NCI-H510A treated with DMSO at 0.1 percent for 48 hours (cell line): Measurements from ENCODE around the gene RHOXF1.
"Not testable (repeated sequence)": the region's sequence is repeated elsewhere in the genome, so short reads cannot be mapped to it uniquely, and the experiment has no call there.

Source experiments
- DNase-seq: peaks from one replicate; lab custom pipeline; 2025; lab: John Stamatoyannopoulos, UW

Gene RHOXF1, protein sequence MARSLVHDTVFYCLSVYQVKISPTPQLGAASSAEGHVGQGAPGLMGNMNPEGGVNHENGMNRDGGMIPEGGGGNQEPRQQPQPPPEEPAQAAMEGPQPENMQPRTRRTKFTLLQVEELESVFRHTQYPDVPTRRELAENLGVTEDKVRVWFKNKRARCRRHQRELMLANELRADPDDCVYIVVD

GRCh38 chrX:120115438-120115963 lies at the start of gene RHOXF1:
Gene RHOXF1 (minus strand): TSS chrX:120115913. CDS start chrX:120115862, 51 bp downstream.
- no peak for DNase-seq

DNA sequence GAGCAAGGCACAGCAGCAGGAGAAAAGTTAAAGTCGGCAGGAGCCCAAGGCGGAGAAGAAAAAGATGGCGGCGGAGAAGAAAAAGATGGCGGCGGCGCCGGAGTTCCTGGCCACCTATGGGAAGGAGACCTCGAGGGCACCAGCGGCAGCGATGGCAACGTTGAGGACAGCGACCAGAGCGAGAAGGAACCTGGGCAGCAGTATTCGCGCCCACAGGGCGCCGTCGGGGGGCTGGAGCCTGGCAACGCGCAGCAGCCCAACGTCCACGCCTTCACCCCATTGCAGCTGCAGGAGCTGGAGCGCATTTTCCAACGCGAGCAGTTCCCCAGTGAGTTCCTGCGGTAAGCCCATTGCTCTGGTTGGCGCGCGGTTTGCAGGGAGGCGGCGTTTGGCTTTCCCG lies 43.4 kb upstream of the RHOXF1 start:
- not testable (repeated sequence) for DNase-seq

DNA sequence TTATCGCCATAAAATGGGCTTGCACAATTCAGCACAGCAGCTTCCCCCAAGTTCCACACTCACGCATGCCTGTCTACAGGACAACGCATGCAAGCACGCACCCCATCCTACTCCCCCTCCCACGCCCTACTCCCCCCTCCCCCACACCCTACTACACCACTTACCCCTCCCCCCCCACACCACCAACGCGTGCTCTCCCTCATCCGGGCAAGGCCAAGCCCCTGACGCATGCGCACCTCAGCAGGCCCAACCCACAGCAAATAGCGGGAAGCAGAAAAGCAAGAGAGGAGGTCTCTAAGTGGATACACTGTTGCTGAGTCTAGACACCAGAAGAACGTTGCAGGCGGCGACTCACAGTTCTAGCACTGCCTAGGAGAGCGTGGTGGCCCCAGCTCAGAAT lies 42.6 kb upstream of the RHOXF1 start, which contains the start of gene RHOXF2:
Gene RHOXF2, plus strand, starts transcription at position 301 of the 400 bp plus-strand sequence. CDS start 138 bp downstream, outside the sequence.
- DNase-seq, result not testable (repeated sequence)

DNA sequence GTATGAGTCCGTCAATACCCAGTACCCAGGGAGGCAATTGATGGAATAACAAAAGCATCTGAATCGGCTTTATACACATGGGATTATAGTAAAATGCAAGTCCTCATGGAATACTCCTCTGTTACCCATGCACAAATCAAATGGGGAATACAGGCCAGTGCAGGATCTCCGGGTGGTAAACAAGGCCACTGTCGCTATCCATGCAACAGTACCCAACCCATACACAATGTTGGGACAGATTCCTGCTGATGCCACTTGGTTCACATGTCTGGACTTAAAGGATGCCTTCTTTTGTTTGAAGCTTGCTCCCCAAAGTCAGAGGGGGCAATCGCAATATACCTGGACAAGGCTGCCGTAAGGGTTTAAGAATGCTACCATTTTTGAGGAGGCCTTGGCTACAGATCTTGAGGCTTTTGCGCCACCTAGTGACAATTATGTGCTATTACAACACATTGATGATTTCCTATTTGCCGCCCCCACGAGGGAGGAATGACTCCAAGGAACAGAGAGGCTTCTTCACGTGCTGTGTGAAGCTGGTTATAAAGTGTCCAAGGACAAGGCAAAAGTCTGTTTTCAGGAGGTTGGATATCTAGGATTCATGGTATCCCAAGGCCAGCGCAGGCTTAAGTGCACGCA lies 34.5 kb upstream of the RHOXF1 start:
- DNase-seq, result not testable (repeated sequence)

- no peak for DNase-seq
Observed at GRCh38 chrX:120147537-120147936, 31.8 kb upstream of the RHOXF1 start.

DNA sequence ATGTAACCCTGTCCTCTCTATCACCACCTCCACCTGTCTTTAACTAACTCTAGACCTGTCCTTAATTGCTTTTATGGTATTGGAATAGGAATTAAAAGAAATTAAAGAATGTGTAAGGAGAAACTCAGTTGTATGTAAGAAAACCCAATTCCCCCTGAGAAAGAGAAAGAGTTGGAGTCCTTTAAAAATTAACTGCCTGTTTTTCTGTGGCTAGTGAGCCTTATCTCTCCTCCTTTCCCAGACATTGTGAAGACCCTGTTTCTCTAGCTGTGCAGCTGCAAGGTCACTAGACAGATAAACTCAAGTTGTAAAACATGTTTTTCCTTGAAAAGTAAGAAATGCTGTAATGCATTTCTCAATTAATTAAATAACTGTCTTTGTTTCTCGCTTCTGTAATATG lies 30.6 kb upstream of the RHOXF1 start:
- DNase-seq, result not testable (repeated sequence)

DNA sequence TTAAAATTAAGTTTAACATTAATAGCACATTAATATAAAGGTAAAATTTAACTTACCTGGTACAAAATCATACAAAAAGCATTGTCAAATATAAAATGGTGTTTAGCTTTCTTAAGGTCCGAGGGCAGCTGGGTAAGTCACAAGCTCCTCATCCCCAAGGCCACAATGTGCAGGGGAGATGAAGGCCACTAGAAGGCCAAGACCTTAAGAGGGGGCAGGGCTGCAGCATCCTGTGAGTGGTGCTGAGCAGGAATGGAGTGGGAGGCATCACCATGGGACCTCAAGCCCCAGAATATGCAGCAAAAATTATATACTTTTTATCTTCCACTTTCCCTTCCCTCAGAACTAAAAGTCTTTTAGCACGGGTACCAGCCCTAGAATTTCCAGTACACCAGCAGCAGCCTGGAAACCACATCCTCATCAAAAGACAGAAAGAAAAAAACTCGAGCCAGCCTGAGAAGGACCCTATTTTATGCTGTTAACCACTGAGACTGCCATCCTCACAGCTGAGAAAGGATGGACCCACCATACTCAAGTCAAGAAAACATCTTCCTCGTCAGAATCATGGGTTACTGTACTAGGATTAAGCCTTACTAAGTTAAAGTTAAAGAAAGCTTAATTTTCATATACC lies 29.7 kb upstream of the RHOXF1 start:
- no peak for DNase-seq

- no peak for DNase-seq
Observed at GRCh38 chrX:120144178-120144844, 28.6 kb upstream of the RHOXF1 start.

DNA sequence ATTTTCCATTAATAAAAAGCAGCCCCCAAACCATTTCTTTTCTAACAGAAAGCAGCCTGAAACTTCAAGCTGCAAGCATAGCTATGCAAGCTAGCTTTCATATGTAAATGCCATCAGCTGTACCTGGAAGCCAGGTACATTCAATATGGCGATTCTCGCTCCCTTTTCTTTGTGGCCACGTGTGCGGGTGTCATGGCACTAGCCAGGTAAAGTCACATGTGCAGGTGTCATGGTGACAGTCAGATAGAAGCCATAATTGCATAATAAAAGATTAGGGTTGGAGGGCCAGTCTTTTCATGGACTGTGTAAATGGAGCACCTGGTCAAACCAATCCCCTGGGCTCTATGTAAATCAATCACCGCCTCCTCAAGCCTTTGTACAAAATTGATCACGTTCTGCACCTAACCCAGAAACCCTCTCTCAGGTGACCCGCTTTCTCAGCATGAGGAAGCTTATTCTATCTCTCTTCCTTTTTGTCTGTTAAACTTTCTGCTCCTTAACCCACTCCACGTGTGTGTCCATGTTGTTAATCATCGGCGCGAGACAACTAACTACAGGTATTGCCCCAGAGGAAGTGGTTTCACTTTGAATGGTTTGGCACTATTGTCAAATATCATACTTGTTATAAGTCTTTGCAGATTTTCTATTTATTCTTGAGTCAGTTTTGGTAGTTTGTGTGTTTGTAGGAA lies 24.7 kb upstream of the RHOXF1 start:
- no peak for DNase-seq

GRCh38 chrX:120137439-120137838 lies 21.7 kb upstream of the RHOXF1 start:
- no peak for DNase-seq

DNA sequence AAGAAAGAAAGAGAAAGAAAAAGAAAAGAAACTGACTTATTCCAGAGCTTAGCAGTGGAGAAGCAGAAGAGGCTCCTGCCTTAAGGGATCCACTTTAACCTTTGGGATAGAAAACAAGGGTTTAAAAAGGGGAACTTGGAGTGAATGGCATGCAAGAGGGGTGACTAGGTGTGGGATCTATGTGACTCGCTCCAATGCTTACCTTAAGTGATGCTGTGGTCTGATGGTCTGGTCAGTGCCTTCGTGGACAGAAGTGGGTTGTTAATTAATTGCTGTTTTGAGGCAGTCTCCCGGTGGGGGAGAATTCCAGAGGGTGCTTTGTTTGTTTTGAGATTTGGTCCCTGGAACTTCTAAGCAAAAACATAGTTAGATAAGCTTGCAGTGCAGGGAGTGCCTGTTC lies 21.1 kb upstream of the RHOXF1 start:
- DNase-seq, result no peak

GRCh38 chrX:120136128-120136527 lies 20.4 kb upstream of the RHOXF1 start:
- DNase-seq, result no peak

DNA sequence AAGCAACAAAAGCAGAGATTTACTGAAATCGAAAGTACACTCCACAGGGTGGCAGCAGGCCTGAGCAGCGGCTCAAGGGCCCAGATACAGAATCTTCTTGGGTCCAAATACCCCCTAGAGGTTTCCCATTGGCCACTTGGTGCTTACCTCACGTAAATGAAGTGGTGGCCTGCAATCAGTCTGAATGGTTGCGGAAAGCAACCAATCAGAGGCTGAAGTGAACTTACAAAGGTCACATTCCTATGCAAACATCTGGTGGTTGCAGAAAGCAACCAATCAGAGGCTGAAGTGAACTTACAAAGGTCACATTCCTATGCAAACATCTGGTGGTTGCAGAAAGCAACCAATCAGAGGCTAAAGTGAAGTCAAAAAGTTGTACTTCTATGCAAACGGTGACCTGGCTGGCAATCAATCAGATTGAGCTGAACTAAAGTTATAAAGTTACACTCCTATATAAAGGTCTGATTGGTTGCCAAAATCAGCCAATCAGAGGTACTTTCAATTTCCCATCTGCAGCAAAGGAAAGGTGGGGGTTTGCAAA lies 12.7 kb upstream of the RHOXF1 start:
- DNase-seq, result not testable (repeated sequence)

DNA sequence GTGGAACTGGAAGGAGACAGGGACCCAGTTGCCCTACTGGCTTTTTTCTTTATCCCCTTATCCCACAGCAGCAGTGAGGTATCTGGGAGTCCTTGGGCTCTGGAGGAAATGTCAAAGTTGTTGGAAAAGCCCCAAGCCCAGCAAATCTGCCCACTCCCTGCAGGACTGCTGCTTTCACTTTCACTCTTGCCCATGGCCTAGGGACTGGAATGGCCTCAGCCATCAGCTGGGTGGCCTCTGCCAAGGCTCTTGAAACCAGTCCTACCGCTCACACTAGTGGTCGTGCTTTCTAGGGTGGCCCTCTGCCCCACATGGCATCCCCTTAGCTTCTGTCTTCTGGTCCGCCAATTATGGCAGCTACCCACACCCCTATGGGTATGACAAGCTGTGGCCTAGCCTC lies 9.7 kb upstream of the RHOXF1 start:
- no peak for DNase-seq

- peak; percentile 23 for DNase-seq
Observed at GRCh38 chrX:120120223-120120622, 4.5 kb upstream of the RHOXF1 start.

- no peak for DNase-seq
Observed at GRCh38 chrX:120111611-120112010, 4.1 kb downstream of the RHOXF1 start.

- DNase-seq, result no peak
Observed at GRCh38 chrX:120109378-120109777, 6.3 kb downstream of the RHOXF1 start.

DNA sequence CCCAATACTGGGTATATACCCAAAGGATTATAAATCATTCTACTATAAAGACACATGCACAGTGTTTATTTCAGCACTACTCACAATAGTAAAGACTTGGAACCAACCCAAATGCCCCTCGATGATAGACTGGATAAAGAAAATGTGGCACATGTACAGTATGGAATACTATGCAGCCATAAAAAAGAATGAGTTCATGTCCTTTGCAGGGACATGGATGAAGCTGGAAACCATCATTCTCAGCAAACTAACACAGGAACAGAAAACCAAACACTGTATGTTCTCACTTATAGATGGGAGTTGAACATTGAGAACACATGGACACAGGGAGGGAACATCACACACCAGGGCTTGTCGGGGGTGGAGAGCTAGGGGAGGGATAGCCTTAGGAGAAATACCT lies 11.0 kb downstream of the RHOXF1 start:
- not testable (repeated sequence) for DNase-seq

DNA sequence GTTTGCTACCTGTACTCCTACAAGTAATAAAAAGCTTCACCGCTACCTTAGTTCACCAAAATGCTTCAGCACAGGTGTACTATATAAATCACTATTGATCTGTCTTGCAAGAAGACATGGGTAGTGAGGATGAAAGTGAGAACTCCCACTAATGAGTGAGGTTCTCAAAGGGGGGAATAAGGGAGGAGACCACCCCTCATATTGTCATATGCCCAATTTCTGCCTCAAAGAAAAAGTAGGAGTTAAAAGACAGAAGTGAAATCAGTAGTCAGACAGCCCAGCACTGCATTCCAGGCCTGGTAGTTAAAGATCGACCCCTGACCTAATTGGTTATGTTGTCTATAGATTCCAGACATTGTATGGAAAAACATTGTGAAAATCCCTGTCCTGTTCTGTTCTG lies 14.7 kb downstream of the RHOXF1 start:
- DNase-seq, result not testable (repeated sequence)

GRCh38 chrX:120090208-120090607 lies 25.5 kb downstream of the RHOXF1 start:
- no peak for DNase-seq

GRCh38 chrX:120087289-120088017 lies 28.3 kb downstream of the RHOXF1 start:
- no peak for DNase-seq
